Skeletal muscle cell (primary cell): ENCODE results near the gene CCDC187.

Experiments used
- DNase-seq: peaks from one replicate; pipeline ENCODE4 v3.0.0-alpha.2; 2010; ENCODE audit warnings: low read depth
- H3K4me3 ChIP-seq: 2 replicates; pipeline ENCODE4 v1.5.1; 2011; ENCODE audit warnings: low read depth, mild to moderate bottlenecking, control low read depth, low read length, moderate library complexity

Gene CCDC187

DNA sequence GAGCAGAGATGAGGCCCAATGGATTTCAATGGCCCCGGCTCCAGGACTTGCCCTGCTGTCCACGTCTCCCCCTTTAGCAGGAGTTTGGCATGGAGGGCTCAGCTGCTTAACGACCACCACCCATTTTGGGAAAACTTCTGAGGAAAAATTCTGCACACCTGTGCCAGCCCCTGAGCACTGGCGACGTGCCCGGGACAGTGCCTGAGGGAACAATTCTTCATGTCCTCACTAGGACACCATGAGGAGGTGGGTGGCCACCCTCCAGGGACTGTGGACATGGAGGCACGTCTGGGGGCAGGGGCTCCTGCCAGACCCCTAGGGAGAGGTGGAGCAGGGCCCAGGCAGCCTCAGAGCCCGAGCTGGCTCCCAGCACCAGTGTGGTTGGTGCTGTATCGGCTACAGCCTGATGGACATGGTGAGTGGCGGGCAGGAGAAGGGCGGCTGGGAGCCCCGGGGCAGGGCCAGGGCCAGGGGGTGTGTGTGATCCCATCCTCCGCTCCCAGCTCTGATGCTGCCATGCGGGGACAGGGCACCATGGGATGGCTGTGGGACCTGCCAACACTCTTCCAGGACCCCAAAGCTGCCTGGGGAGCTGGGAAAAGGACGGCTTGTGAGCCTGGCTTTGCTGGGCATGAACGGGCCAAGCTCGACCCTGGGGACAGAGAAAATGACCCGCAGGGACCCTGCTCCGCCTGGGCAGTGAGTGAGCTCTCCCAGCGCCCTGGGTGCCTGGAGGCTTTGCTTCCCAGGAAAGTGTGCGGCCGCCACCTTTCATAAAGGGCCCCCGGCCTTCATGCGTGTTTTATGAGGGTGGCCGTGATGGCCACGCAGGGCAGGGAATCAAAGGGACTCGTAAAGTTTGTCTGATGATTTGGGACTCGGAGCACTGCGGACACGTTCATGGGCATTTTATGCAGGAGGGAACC is 54.7 kb downstream of the CCDC187 start:
- DNase-seq, result no peak
- H3K4me3 ChIP-seq, result no peak overlapping the region

DNA sequence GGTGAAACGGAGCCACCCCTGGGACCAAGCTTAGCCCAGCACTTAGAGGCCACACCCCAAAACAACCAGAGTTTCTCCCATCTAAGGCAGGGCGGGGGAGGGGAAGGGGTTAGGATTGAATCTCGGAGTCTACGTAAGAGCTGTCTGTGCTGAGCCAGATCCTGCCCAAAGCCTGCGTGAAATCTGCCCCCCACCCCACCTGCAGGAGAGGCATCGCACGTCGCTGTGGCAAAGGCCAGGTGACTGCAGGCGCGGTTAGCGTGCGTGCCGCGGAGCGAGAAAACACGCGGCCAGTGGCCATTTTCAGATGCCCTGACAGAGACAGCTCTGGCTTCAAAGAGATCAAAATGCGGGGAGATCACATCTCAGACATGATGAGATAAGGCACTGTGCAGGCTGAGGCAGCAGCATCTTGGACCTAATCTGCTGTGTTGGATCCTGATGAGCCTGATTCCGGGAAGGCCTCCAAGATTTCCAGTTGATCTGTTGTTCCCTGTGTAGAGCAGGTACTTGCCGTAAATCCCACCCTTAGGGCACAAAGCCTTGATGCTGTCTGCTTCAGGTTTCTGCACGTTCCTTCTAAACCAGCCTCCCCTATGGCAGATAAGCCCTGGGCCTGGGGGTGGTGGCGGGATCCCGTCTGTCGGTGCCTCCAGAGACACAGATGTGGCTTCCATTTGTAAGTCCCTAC is 55.8 kb downstream of the CCDC187 start:
- no peak for DNase-seq
- H3K4me3 ChIP-seq, result no peak overlapping the region

DNA sequence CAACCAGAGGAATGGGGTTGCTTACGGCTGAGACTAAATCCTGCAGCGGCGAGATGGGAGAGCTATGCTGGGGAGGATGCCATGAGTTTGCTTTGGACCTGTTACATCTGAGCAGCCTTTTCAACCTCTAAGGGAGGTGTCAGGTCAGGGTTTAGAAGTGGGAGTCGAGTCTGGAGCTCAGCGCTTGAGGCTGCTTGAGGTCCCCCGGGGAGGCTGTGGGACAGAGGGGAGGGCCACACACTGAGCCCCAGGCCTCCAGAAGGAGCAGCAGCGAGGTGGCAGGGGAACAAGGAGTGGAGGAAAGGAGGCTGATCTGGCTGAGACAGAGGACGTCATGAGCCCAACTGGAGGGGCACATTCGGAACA is 56.4 kb downstream of the CCDC187 start:
- no peak for DNase-seq
- H3K4me3 ChIP-seq, result no peak overlapping the region

DNA sequence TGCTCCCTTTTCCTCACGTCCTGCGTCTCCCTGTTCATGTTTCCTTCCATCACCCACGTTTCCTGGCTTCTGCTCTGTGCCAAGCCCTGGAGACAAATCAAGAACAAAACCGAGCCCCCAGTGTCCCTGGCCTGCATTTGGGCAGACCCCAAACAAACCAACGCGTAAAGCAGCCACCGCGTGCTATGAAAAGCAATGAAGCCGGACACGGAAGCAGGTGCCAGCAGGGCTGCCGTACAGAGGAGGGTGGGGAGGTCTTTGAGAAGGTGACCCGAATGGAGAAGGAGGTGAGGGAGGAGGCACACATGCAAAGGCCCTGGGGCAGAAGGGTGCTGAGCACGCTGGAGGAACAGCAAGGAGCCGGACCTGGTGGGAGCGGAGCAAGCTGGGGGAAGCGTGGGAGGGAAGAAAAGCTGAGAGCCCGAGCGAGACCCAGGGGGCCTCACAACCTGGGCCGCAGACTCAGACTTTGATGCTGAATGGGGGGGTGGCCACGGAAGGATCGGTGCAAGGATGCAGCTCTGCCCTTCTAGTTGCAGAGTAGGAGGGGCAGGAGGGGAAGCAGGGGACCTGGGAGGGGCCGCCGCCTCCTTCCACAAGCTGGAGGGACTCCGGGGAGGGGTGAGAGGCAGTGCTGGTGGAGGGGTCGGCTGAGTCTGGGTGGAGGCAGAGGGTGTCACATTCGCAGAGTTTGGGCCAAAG is 56.9 kb downstream of the CCDC187 start:
- no peak for DNase-seq
- no peak overlapping the region for H3K4me3 ChIP-seq

DNA sequence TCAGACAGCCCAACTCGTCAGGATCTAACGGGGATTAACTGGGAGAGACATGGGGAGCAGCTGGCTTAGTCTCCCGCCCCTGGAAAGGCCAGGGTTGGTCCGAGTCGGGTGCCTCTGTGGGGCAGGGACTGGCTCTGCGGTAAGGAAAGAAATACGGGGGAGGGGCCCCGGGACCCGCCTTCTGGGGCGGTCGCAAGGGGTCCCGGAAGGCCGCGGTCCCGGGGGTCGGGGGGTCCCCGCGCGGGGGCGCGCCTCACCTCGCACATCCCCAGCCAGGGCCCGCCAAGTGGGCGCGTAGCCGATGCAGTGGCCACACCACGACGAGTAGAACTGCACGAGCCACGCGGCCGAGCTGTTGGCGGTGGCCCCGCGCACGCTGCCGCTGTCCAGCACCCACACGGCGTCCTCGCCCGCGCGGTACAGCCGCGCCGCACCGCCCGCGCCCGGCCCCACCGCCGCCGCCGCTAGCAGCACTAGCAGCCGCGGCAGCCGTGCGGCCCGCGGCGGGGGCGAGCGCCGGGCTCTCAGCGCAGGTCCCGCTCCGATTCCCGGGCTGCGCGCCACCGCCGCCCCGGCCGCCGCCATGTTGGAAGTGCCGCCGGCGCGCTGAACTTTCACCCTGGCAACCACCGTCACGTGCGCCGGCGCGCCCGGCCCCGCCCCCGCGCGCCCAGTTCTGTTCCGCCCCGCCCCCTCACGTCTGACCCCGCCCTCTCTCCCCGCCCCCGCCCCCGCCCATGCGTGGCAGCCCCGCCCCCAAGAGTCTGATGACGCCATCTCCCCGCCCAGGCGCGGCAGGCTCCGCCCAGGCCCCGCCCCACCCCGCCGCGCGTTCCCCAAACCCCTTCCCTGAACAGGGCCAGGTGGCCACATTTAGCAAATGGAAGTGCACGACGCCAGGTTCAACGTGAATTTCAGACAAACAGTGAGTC is 58.4 kb downstream of the CCDC187 start, which contains the start of gene QSOX2:
Gene QSOX2, minus strand, starts transcription at position 594 of the 932 bp plus-strand sequence. Its CDS starts 9 bp downstream, at position 585.
- no peak for DNase-seq
- H3K4me3 ChIP-seq, result peak within 1 kb of the TSS; percentile 76

DNA sequence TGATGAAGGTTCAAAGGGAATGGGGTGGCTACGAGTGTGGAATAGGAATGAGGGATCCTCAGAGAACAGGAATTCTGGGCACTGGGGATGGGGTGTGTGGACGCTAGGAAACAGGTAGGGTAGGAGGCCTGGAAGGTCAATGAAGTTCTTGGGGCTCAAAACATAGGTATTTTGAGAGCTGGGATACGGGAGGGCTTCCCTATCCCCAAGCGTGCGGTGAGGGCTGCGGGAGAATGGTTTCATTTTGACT is 59.0 kb downstream of the CCDC187 start:
- H3K4me3 ChIP-seq, result peak overlapping the region; percentile 76
- DNase-seq, result no peak

DNA sequence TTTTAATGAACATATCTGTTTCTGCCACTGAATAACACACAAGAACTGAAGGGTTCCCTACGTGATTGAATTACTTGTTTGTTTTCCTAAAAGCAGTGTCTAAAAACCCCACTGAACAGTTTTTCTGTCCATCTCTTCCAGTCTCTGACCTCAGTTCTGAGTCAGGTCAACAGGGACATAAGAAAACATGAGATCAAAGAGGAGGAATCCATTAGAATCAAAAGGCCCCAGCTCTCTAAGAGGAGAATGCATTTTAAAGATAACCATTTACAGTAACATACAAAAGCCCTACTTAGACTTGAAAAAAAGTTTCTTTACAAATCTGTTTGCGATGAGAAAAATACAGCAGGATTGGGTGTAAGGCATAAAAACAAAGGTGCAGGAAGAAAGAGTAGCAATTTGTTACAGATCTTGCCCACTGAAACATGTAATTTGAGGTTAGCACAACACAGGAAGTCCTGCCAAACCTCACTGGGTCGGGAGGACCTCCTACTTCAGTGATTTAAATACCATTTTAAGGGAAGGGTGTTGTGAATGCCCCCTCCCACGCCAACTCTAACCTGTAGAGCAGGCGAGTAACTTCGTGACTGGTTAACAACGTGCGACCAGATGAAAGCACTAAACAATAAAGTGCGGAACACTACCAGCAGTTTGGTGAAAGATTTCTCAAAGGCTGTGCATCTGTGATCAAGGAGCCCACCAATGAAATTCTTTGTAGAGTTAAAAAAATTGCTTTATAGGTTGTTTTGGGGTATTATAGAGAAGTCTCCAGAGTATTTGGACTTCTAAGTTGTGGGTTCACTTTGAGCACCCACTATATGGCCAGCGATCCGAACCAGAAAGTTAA is 59.5 kb downstream of the CCDC187 start:
- no peak for DNase-seq
- H3K4me3 ChIP-seq, result peak overlapping the region; percentile 76

DNA sequence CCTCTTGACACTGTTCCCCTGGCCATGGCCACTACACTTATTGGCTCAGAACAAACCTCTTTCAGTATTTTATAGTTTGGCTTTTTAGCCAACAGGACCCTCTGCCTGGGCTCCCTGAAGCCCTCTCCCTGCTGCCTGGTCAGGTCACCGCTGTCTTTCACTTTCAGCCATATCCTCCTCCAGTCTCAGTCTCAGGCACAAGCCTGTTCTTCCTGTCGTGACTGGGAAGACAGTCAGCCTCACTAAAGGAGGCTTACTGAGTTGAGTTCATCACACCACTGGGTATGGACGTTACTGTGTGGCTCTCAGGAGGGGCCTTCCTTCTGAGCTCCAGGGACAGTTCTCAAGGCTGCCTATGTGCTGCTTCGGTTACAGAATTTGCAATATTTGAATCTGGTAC is 60.3 kb downstream of the CCDC187 start:
- DNase-seq, result no peak
- no peak overlapping the region for H3K4me3 ChIP-seq

DNA sequence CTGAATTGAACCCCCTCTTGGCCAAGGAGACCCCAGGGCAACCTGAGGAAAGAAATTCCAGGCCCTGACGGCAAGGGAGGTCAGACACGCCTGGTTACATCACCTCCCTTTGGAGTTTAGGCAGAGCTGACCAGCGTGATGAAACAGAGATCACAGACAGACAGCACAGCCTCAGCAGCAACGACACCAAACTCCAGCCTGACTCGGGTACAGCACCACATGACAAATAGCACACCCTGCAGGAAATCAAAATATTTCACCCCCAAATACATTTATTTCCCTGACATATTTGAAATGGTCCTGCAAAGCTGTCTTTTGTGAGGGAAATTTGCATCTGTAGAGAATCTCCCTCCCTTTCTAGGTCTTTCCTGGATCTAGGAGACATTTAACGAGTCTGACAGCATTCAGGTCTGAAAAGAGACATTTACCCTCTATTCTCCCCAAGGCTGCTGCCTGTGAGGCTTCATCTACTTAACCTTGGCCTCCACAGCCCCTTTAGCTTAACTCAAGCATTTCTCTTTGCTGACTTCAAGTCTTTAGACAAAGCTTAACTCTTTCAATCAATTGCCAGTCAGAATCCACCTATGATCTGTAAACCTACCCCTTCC is 60.9 kb downstream of the CCDC187 start:
- H3K4me3 ChIP-seq, result no peak overlapping the region
- no peak for DNase-seq

DNA sequence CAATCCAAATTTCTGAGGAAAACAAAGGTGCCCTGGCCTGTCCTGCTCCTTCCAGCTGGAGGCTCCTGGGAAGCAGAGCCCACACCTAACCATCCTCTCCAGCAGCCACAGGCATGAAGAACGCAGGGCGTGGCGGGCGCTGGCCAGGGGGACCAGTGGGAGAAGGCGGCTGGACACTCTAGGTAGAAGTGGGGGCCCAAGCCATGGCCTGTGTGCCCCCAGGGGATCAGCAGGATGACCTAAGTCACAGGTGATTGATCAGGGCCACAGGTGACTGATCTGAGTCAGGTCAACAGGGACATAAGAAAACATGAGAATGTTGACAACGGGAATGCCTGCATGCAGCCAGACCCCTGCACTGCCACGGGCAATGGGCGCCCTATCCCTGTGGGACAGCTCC is 61.6 kb downstream of the CCDC187 start:
- H3K4me3 ChIP-seq, result no peak overlapping the region
- DNase-seq, result no peak

DNA sequence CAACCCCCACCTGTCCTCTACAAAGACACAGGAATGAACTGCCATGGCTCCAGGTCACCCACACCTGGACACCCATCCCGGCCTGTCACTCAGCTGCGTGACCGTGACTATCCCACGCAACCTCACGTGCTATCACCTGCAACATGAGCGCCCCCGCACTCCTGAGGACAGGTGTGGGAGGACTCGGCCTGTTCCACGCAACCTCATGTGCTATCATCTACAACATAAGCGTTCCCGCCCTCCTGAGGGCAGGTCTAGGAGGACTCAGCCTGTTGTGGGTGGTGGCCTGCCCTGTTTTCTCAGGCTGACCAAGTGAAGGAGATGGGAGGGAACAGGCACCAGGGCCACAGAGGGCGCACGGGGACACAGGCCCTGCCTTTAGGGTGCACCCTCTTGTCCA is 62.4 kb downstream of the CCDC187 start:
- no peak for DNase-seq
- no peak overlapping the region for H3K4me3 ChIP-seq

DNA sequence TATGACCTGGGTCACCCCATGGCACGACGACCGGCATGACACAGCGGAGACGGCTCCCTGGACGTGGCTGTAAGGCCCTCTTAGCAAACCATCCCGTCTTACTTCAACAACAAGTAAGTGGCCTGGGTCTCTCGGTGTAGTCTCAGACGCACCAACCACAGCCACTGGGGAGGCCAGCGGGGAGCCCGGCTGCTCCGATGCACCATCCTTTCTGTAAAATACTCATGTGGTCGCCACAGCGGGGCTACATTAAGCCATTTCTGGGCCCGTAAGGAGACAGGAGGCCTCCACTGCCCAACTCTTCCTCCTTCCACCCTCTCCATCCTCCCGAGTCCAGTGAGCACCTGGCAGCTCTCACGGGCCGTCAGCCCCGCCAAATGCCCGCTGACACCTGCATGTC is 63.0 kb downstream of the CCDC187 start:
- no peak overlapping the region for H3K4me3 ChIP-seq

DNA sequence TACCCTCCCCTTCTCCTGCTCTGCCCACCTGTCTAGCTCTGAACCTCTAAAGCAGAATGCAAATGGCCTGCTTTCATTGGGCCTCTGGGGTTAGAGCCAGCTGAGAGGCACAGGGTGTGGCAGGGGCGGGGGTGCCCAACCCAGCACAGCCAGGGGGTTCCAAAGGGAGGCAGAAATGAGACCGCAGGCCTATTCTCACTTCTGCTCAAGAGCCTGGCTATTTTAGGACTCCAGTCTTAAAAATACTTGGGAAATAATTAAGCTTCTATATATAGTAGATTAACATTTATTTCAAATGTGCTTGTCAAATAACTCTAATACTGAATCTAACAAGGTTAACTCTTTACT is 63.9 kb downstream of the CCDC187 start:
- H3K4me3 ChIP-seq, result no peak overlapping the region
- DNase-seq, result no peak

More for the DNA sequence above, 63.0 kb downstream of the CCDC187 start:
- DNase-seq, result no peak

DNA sequence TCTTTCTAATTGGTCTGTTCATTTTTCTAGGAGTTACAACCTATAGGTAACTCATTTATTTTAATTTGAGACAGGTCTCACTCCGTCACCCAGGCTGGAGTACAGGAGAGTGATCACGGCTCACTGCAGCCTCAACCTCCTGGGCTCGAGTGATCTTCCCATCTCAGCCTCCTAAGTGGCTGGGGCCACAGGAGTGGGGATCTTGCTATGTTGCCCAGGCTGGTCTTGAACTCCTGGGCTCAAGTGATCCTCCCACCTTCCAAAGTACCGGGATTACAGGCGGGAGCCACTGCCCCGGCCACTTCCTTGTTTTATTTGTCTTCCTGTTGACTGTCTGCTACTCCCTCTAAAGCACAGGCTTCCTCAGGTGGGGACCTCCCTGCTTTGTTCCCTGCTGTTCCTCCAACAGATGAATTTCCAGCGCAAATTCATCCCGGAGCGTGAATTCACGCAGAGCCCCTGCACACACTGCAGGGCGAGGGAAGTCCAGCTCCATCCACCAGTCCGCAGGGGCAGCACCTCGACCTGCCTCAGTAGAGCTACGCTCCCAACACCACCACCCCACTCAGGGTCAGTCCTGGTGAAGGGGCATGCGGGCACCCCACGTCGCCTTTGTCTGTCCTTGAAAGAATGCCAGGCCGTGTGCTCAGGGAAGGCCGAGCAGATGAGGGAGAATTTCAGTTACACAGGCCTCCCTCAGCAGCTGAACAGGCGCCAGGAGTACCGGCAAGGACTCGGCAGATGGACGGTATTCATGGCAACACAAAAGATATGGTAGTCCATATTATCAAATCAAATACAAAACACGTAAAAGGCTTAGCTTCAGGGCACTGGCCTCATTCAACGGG is 64.5 kb downstream of the CCDC187 start:
- DNase-seq, result no peak
- no peak overlapping the region for H3K4me3 ChIP-seq

DNA sequence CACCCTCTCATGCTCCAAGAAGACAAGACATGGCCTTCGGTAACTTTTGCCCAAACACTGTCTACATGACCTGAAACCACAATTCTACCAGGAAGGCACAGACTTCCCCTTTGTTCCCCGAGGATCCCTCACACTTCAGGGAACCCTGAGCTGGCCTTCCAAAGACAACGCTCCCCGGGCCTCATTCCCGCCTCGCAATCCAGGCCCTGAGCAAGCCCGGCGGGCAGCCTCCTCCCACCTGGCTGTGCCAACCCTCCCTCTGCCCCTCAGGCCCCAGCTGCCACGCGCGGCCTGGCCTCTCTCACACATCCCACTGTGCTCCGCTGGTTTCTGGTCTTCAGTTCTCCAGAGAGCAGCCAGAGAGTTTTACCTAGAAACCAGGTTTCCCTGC is 65.6 kb downstream of the CCDC187 start:
- DNase-seq, result no peak
- H3K4me3 ChIP-seq, result no peak overlapping the region

DNA sequence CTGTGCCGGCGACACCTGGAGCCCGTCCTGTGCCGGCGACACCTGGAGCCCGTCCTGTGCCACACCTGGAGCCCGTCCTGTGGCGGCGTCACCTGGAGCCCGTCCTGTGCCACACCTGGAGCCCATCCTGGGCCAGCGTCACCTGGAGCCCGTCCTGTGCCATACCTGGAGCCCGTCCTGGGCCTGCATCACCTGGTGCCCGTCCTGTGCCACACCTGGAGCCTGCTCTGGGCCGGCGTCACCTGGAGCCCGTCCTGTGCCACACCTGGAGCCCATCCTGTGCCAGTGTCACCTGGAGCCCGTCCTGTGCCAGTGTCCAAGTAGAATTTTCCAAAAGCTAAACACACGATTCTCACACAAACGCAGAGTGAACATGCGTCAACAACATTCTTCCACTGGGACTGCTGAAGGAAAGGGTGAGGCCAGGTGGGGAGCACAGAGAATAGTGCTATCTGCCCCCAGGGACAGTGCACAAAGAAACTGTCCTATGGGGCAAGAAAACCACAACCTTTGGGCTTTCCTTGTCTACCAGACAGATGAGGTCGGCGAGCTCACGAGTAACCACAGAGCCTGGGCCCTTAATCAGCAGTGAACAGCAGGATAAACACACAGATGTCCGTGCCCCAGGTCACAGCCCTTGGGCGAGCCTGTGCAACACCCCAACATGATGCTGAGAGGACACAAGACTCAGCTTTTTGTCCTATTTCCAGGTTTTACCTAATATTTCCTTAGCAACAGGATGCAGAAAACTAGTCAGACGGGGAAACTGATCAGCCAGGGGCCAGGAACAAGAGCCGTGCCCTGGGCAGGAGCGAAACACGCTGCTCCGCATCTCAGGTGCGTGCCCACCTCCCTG is 66.2 kb downstream of the CCDC187 start:
- H3K4me3 ChIP-seq, result no peak overlapping the region
- no peak for DNase-seq
